ENCODE measurements around the gene TARBP1. TPM values are rescaled to one million over a fixed set of nuclear protein-coding genes. Genes with fewer than 3 reads are reported as not detected.

TARBP1 gene
- polyA plus RNA-seq, 2 of the 4 experiments (the other 2 are of a cell fraction) = 22.4 to 41.1 TPM

DNA sequence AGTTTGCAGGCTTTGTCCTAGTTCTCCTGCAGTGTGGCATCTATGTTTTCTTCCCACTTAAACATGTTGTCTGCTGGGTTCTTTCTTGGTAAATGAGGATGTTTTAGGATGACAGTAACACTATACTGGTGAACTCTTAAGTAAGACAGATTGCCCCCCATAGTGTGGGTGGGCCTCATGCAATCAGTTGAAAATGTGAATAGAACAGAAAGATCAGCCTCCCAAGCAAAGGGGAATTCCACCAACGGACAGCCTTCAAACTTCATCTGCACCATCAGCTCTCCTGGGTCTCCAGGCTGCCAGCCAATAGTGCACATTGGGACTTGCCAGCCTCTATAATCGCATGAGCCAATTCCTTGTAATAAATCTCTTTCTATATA lies 10.7 kb upstream of the TARBP1 start:
- TF ChIP-seq, protein P1, sequence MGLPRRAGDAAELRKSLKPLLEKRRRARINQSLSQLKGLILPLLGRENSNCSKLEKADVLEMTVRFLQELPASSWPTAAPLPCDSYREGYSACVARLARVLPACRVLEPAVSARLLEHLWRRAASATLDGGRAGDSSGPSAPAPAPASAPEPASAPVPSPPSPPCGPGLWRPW (IDR thresholded peaks at IDR 0.05) = no peak
- no peak for TF ChIP-seq HOXB13 (CRISPR knock-in tag; IDR thresholded peaks at IDR 0.05; ENCODE audit: low read depth)
- no peak for TF ChIP-seq NPAS2 (CRISPR knock-in tag; IDR thresholded peaks at IDR 0.05; ENCODE audit: borderline replicate concordance)
- TF ChIP-seq GATA3 (IDR thresholded peaks at IDR 0.05; ENCODE audit: borderline replicate concordance) = no peak
- TF ChIP-seq ZSCAN20 (CRISPR knock-in tag; IDR thresholded peaks at IDR 0.05) = no peak
- no peak for TF ChIP-seq KDM1A (IDR thresholded peaks at IDR 0.05; ENCODE audit: low read depth)
- TF ChIP-seq ZC3H11A (IDR thresholded peaks at IDR 0.05) = no peak
- TF ChIP-seq NR3C1 (IDR thresholded peaks at IDR 0.05) = no peak
- TF ChIP-seq, protein P2, sequence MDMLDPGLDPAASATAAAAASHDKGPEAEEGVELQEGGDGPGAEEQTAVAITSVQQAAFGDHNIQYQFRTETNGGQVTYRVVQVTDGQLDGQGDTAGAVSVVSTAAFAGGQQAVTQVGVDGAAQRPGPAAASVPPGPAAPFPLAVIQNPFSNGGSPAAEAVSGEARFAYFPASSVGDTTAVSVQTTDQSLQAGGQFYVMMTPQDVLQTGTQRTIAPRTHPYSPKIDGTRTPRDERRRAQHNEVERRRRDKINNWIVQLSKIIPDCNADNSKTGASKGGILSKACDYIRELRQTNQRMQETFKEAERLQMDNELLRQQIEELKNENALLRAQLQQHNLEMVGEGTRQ (IDR thresholded peaks at IDR 0.05) = no peak
- TF ChIP-seq, protein P3, sequence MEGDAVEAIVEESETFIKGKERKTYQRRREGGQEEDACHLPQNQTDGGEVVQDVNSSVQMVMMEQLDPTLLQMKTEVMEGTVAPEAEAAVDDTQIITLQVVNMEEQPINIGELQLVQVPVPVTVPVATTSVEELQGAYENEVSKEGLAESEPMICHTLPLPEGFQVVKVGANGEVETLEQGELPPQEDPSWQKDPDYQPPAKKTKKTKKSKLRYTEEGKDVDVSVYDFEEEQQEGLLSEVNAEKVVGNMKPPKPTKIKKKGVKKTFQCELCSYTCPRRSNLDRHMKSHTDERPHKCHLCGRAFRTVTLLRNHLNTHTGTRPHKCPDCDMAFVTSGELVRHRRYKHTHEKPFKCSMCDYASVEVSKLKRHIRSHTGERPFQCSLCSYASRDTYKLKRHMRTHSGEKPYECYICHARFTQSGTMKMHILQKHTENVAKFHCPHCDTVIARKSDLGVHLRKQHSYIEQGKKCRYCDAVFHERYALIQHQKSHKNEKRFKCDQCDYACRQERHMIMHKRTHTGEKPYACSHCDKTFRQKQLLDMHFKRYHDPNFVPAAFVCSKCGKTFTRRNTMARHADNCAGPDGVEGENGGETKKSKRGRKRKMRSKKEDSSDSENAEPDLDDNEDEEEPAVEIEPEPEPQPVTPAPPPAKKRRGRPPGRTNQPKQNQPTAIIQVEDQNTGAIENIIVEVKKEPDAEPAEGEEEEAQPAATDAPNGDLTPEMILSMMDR (IDR thresholded peaks at IDR 0.05) = no peak
- TF ChIP-seq CEBPB (IDR thresholded peaks at IDR 0.05) = no peak
- no peak for TF ChIP-seq POLR2A (IDR thresholded peaks at IDR 0.05; ENCODE audit: low read length)
- TF ChIP-seq BHLHE40 (IDR thresholded peaks at IDR 0.05; ENCODE audit: low read depth, low read length) = no peak
- TF ChIP-seq MAZ (IDR thresholded peaks at IDR 0.05; ENCODE audit: borderline replicate concordance, low read depth, low read length) = no peak
- TF ChIP-seq FOSB (CRISPR knock-in tag; IDR thresholded peaks at IDR 0.05) = no peak
- TF ChIP-seq, protein P4, sequence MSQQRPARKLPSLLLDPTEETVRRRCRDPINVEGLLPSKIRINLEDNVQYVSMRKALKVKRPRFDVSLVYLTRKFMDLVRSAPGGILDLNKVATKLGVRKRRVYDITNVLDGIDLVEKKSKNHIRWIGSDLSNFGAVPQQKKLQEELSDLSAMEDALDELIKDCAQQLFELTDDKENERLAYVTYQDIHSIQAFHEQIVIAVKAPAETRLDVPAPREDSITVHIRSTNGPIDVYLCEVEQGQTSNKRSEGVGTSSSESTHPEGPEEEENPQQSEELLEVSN (IDR thresholded peaks at IDR 0.05; ENCODE audit: borderline replicate concordance, low read depth) = no peak
- TF ChIP-seq, protein P5, sequence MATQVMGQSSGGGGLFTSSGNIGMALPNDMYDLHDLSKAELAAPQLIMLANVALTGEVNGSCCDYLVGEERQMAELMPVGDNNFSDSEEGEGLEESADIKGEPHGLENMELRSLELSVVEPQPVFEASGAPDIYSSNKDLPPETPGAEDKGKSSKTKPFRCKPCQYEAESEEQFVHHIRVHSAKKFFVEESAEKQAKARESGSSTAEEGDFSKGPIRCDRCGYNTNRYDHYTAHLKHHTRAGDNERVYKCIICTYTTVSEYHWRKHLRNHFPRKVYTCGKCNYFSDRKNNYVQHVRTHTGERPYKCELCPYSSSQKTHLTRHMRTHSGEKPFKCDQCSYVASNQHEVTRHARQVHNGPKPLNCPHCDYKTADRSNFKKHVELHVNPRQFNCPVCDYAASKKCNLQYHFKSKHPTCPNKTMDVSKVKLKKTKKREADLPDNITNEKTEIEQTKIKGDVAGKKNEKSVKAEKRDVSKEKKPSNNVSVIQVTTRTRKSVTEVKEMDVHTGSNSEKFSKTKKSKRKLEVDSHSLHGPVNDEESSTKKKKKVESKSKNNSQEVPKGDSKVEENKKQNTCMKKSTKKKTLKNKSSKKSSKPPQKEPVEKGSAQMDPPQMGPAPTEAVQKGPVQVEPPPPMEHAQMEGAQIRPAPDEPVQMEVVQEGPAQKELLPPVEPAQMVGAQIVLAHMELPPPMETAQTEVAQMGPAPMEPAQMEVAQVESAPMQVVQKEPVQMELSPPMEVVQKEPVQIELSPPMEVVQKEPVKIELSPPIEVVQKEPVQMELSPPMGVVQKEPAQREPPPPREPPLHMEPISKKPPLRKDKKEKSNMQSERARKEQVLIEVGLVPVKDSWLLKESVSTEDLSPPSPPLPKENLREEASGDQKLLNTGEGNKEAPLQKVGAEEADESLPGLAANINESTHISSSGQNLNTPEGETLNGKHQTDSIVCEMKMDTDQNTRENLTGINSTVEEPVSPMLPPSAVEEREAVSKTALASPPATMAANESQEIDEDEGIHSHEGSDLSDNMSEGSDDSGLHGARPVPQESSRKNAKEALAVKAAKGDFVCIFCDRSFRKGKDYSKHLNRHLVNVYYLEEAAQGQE (IDR thresholded peaks at IDR 0.05) = no peak
- TF ChIP-seq KDM5A (IDR thresholded peaks at IDR 0.05) = no peak
- TF ChIP-seq EHF (CRISPR knock-in tag; IDR thresholded peaks at IDR 0.05) = no peak
- no peak for TF ChIP-seq HOXA7 (CRISPR knock-in tag; IDR thresholded peaks at IDR 0.05)
- Histone ChIP-seq H3K4me2 (no peak overlapping the region), H3K9me3 (no peaks in the 10 kb centered on the region), H3K4me1 (peaks cover 10% of the 10 kb centered on the region), H3K4me3 (no peak overlapping the region), H3K27ac (peak overlapping the region in 1 of 2 experiments; percentile 30; a peak in 2 of 6 replicates)
- CTCF ChIA-PET = interaction anchor here (0.9 to 5.8 kb wide), 3 partner anchors 9 to 603 kb away, joined by 3 to 40 read pairs (median 4); no protein-coding TSS in a partner anchor
- FAIRE-seq (no peak), ATAC-seq (no peak), DNase-seq (ENCODE audit: low read depth in 1 of 2, low spot score in 1 of 2) (no peak)
- POLR2A ChIA-PET = interaction anchor here (0.5 kb wide), 1 partner anchor 122 kb away, joined by 6 read pairs; no protein-coding TSS in a partner anchor
- 79% methylated on average over 2 of the region's 2 CpGs for WGBS (ENCODE audit: missing lambda C conversion rate)
